HepG2 (cell line): Measurements from ENCODE around the gene MT1A. TPM values are rescaled to one million over a fixed set of nuclear protein-coding genes. Genes with fewer than 3 reads are reported as not detected.

ENCODE experiments used
- HINFP ChIP-seq: sonication (generic); formaldehyde crosslinking; IDR thresholded peaks from 2 replicates; pipeline ENCODE4 v1.4.0; 2020; ENCODE audit warnings: low read depth, mild to moderate bottlenecking, missing genetic modification reagents
- IKZF5 ChIP-seq: IDR thresholded peaks from 2 replicates; pipeline ENCODE4 v1.6.1; 2018; ENCODE audit warnings: missing genetic modification reagents, mild to moderate bottlenecking, missing compliant biosample characterization
- NFE2L1 ChIP-seq: sonication (generic); formaldehyde crosslinking; IDR thresholded peaks from 2 replicates; pipeline ENCODE4 v1.4.0; 2020; ENCODE audit warnings: missing genetic modification reagents, mild to moderate bottlenecking, borderline replicate concordance
- RXRB ChIP-seq: IDR thresholded peaks from 2 replicates; pipeline ENCODE4 v1.6.1; 2016; ENCODE audit warnings: borderline replicate concordance, missing genetic modification reagents, missing compliant biosample characterization
- SPEN ChIP-seq: sonication (generic); formaldehyde crosslinking; IDR thresholded peaks from 2 replicates; pipeline ENCODE4 v1.5.1; 2020; ENCODE audit warnings: low read depth, mild to moderate bottlenecking, missing genetic modification reagents
- SRF ChIP-seq: IDR thresholded peaks from 2 replicates; pipeline ENCODE4 v1.6.1; 2011; ENCODE audit warnings: mild to moderate bottlenecking, low read depth, low read length, moderate library complexity
- SRSF9 ChIP-seq: fragments of 200-400 bp; formaldehyde crosslinking; IDR thresholded peaks from 2 replicates; pipeline ENCODE4 v1.6.1; 2018; ENCODE audit warnings: borderline replicate concordance, mild to moderate bottlenecking, low read depth, low read length; ENCODE audit not compliant: insufficient read depth, poor library complexity, severe bottlenecking
- ZBTB2 ChIP-seq: sonication (generic); formaldehyde crosslinking; IDR thresholded peaks from 2 replicates; pipeline ENCODE4 v1.8.0; 2022; ENCODE audit warnings: low read depth, missing genetic modification reagents
- ZNF296 ChIP-seq: sonication (generic); formaldehyde crosslinking; conservative IDR thresholded peaks from 2 replicates; pipeline ENCODE4 v1.5.0; 2020; ENCODE audit warnings: mild to moderate bottlenecking, missing genetic modification reagents
- ZNF782 ChIP-seq: sonication (generic); formaldehyde crosslinking; IDR thresholded peaks from 2 replicates; pipeline ENCODE4 v1.4.0; 2020; ENCODE audit warnings: missing genetic modification reagents, mild to moderate bottlenecking, borderline replicate concordance
- polyA plus RNA-seq, 8 experiments: library from polyadenylated mRNA; depleted of rRNA in 3 of 8; stranded (reverse) in 7 of 8; unstranded in 1 of 8; fragments of >200 nt; fragmentation: Illumina TruSeq in 4 of 8; extraction: Trizol in 4 of 8; gene quantifications; 2 replicates each; pipeline versions ENCODE4 v1.2.1 to v1.2.3, GENCODE V29; 2011 to 2016; ENCODE audit warnings: low read depth in 4 of 8, missing spikeins in 1 of 8, mixed read lengths in 1 of 8; ENCODE audit not compliant: insufficient read depth in 1 of 8
- total RNA-seq, 5 experiments: library from RNA; depleted of rRNA; stranded (reverse); fragments of >200 nt; fragmentation: Illumina TruSeq; extraction: Trizol; gene quantifications; 2 replicates each; pipeline ENCODE4 v1.2.3, GENCODE V29; 2016; ENCODE audit warnings: low read depth in 1 of 5
- TF ChIP-seq, protein P1 (sequence below): sonication (generic); formaldehyde crosslinking; IDR thresholded peaks from 2 replicates; pipeline ENCODE4 v1.8.0; 2022; ENCODE audit warnings: missing genetic modification reagents, mild to moderate bottlenecking, moderate library complexity, borderline replicate concordance
- TF ChIP-seq, protein P2 (sequence below): sonication (generic); formaldehyde crosslinking; IDR thresholded peaks from 2 replicates; pipeline ENCODE4 v1.4.0; 2020; ENCODE audit warnings: missing genetic modification reagents
- TF ChIP-seq, protein P3 (sequence below): sonication (generic); formaldehyde crosslinking; IDR thresholded peaks from 2 replicates; pipeline ENCODE4 v1.8.1; 2023; ENCODE audit warnings: mild to moderate bottlenecking, moderate library complexity, missing genetic modification reagents

MT1A gene
- total and polyA plus RNA-seq, 2 of the 13 experiments (the other 11 are each of a cell fraction or from before 2014, with no cell fraction given) = 8.3 to 10.4 TPM

DNA sequence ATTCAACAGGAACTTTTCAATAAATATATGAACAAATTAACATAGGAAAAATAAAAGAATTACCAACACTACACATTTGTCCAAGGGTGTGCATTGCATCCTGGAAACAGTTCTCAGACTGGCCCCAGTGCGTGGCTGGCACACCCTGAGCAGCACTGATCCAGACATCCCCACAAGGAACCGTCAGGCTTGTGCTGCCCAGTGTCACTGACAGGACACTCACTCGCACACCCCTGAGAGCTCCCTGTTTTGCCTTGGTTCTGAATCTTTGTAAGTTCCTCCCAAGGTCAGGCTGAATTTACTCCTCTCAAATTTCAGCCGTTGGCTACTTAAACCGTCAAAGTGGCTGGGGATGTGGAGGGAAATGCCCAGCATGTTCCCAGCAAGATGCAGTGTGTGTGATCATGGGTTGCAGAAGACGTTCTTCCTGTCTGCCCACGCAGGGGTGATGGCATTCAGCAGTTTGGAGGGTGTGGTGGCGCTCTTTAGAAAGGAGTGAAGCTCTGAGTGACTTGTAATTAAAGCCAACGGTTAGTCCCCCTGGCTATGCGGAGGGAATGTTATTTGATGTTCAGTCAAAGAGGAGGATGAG lies 28.4 kb upstream of the MT1A start (continued):
- TF ChIP-seq, protein P1, sequence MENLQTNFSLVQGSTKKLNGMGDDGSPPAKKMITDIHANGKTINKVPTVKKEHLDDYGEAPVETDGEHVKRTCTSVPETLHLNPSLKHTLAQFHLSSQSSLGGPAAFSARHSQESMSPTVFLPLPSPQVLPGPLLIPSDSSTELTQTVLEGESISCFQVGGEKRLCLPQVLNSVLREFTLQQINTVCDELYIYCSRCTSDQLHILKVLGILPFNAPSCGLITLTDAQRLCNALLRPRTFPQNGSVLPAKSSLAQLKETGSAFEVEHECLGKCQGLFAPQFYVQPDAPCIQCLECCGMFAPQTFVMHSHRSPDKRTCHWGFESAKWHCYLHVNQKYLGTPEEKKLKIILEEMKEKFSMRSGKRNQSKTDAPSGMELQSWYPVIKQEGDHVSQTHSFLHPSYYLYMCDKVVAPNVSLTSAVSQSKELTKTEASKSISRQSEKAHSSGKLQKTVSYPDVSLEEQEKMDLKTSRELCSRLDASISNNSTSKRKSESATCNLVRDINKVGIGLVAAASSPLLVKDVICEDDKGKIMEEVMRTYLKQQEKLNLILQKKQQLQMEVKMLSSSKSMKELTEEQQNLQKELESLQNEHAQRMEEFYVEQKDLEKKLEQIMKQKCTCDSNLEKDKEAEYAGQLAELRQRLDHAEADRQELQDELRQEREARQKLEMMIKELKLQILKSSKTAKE = no peak
- peak; percentile 50; the same call in 1 of the 2 replicates for TF ChIP-seq HINFP (CRISPR knock-in tag)
- no peak for TF ChIP-seq RXRB (CRISPR knock-in tag)
- TF ChIP-seq ZBTB2 (CRISPR knock-in tag) = no peak
- TF ChIP-seq ZNF782 (CRISPR knock-in tag) = peak; percentile 49; the same call in 1 of the 2 replicates
- TF ChIP-seq SRSF9 = no peak
- TF ChIP-seq ZNF296 (CRISPR knock-in tag) = no peak
- TF ChIP-seq SRF = no peak
- no peak for TF ChIP-seq NFE2L1
- no peak for TF ChIP-seq SPEN (CRISPR knock-in tag)
- TF ChIP-seq, protein P2, sequence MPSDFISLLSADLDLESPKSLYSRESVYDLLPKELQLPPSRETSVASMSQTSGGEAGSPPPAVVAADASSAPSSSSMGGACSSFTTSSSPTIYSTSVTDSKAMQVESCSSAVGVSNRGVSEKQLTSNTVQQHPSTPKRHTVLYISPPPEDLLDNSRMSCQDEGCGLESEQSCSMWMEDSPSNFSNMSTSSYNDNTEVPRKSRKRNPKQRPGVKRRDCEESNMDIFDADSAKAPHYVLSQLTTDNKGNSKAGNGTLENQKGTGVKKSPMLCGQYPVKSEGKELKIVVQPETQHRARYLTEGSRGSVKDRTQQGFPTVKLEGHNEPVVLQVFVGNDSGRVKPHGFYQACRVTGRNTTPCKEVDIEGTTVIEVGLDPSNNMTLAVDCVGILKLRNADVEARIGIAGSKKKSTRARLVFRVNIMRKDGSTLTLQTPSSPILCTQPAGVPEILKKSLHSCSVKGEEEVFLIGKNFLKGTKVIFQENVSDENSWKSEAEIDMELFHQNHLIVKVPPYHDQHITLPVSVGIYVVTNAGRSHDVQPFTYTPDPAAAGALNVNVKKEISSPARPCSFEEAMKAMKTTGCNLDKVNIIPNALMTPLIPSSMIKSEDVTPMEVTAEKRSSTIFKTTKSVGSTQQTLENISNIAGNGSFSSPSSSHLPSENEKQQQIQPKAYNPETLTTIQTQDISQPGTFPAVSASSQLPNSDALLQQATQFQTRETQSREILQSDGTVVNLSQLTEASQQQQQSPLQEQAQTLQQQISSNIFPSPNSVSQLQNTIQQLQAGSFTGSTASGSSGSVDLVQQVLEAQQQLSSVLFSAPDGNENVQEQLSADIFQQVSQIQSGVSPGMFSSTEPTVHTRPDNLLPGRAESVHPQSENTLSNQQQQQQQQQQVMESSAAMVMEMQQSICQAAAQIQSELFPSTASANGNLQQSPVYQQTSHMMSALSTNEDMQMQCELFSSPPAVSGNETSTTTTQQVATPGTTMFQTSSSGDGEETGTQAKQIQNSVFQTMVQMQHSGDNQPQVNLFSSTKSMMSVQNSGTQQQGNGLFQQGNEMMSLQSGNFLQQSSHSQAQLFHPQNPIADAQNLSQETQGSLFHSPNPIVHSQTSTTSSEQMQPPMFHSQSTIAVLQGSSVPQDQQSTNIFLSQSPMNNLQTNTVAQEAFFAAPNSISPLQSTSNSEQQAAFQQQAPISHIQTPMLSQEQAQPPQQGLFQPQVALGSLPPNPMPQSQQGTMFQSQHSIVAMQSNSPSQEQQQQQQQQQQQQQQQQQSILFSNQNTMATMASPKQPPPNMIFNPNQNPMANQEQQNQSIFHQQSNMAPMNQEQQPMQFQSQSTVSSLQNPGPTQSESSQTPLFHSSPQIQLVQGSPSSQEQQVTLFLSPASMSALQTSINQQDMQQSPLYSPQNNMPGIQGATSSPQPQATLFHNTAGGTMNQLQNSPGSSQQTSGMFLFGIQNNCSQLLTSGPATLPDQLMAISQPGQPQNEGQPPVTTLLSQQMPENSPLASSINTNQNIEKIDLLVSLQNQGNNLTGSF (CRISPR knock-in tag) = no peak
- no peak; the same call in 1 of the 2 replicates for TF ChIP-seq IKZF5 (CRISPR knock-in tag)
- TF ChIP-seq, protein P3, sequence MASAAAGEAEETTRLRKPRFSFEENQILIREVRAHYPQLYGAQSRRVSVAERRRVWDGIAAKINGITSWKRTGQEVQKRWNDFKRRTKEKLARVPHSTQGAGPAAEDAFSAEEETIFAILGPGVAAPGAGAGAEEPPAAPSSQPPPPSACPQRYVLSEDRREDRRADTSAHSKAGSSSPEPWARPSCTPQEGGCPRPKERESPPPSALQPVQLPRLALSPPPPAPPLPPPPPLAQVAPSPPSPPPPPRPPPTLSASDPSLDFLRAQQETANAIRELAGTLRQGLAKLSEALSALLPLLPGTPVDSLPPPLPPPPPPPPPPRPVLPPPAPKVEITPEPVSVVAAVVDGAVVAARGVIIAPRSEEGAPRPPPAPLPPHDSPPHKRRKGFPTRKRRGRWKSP = no peak
